Left lung (tissue), 10 donors: Measurements from ENCODE around the gene MPHOSPH9. TPM values are rescaled to one million over a fixed set of nuclear protein-coding genes. Genes with fewer than 3 reads are reported as not detected.

Experiments
- ATAC-seq: fragments of 200-7000 bp; cut with Tn5 transposase; one replicate; pipeline ENCODE4 v1.9.1; 2020; ENCODE audit warnings: moderate library complexity
- DNase-seq, 4 donors: peaks; one replicate each; pipeline ENCODE4 v3.0.0-alpha.2; 2013 to 2020
- H3K27ac ChIP-seq, 2 donors: fragments of 200-600 bp; sonication (generic) in 1 of 2; one replicate each; pipeline versions ENCODE4 v1.5.0 to v1.8.0; 2020 to 2021
- H3K27me3 ChIP-seq, 2 donors: fragments of 200-600 bp; sonication (generic) in 1 of 2; one replicate each; pipeline versions ENCODE4 v1.5.0 to v1.8.0; 2020 to 2021
- H3K36me3 ChIP-seq, 2 donors: fragments of 200-600 bp; sonication (generic) in 1 of 2; one replicate each; pipeline versions ENCODE4 v1.5.0 to v1.8.0; 2020 to 2021
- H3K4me1 ChIP-seq, 2 donors: fragments of 200-600 bp; one replicate each; pipeline ENCODE4 v1.8.0; 2021
- H3K4me3 ChIP-seq, 2 donors: fragments of 200-600 bp; sonication (generic) in 1 of 2; one replicate each; pipeline versions ENCODE4 v1.5.0 to v1.8.0; 2020 to 2021; ENCODE audit warnings: mild to moderate bottlenecking in 1 of 2
- H3K9me3 ChIP-seq, 2 donors: fragments of 200-600 bp; sonication (generic) in 1 of 2; one replicate each; pipeline versions ENCODE4 v1.5.0 to v1.8.0; 2020 to 2021
- CTCF ChIP-seq, 2 donors: fragments of 200-600 bp; sonication (generic) in 1 of 2; IDR thresholded peaks; one replicate each; pipeline versions ENCODE4 v1.5.0 to v1.8.0; 2021; ENCODE audit warnings: antibody characterized with exemption in 2 of 2
- intact Hi-C, 2 donors: fragments of 100-400 bp; cut with DNase I; formaldehyde crosslinking; loops; one replicate each; pipeline versions ENCODE4 v1.11.2 to v1.14.2; 2022
- polyA plus RNA-seq, 6 donors: library from polyadenylated mRNA; unstranded; fragments of 120-200 nt; gene quantifications; one replicate each; pipeline ENCODE4 v1.2.1, GENCODE V29; 2013; ENCODE audit not compliant: insufficient read length in 6 of 6
- total RNA-seq, 2 donors: library from RNA; stranded (reverse); fragmentation: NEBNext Ultra II Directional; extraction: Animal tissue kit (Norgen Biotek cat#: 25700); gene quantifications; one replicate each; pipeline ENCODE4 v1.2.1, GENCODE V29; 2021
- donor health status: DM: no; HTN: yes; CAD: no.
- donor health status: DM: no; HTN: no; CAD: no.

Gene MPHOSPH9
- total and polyA plus RNA-seq, 8 donors = 27.6 to 46.7 (median 35.6) TPM

- Histone ChIP-seq H3K27ac (no peak overlapping the region), H3K27me3 (no peaks in the 10 kb centered on the region), H3K4me1 (peaks cover 12 to 40% of the 10 kb centered on the region in 2 donors), H3K36me3 (no peaks in the 10 kb centered on the region), H3K4me3 (no peak overlapping the region), H3K9me3 (no peaks in the 10 kb centered on the region)
- ATAC-seq = no peak
- DNase-seq = no peak
- intact Hi-C loops = no loop called here
- TF ChIP-seq CTCF (IDR thresholded peaks at IDR 0.05) = no peak
Observed at GRCh38 chr12:123273166-123273565, 40.2 kb upstream of the MPHOSPH9 start.

GRCh38 chr12:123271001-123271668, 38.2 kb upstream of the MPHOSPH9 start:
- intact Hi-C loops = no loop called here
- no peaks in the 10 kb centered on the region for H3K27me3 ChIP-seq
- TF ChIP-seq CTCF (IDR thresholded peaks at IDR 0.05) = peak; percentile 22 to 36
- DNase-seq = peak; percentile 55 to 95 (median 74)
- H3K4me3 ChIP-seq = peak overlapping the region; percentile 67 to 74
- ATAC-seq = peak; percentile 74
- H3K27ac ChIP-seq = peak overlapping the region; percentile 78 to 81
- H3K36me3 ChIP-seq = peaks cover 0 to 9% of the 10 kb centered on the region in 2 donors
- H3K9me3 ChIP-seq = no peaks in the 10 kb centered on the region
- H3K4me1 ChIP-seq = peaks cover 12 to 41% of the 10 kb centered on the region in 2 donors

GRCh38 chr12:123270214-123271000, 37.5 kb upstream of the MPHOSPH9 start:
- Histone ChIP-seq H3K27me3 (no peaks in the 10 kb centered on the region), H3K4me3 (peak overlapping the region; percentile 67 to 74), H3K9me3 (no peaks in the 10 kb centered on the region), H3K4me1 (peaks cover 12 to 41% of the 10 kb centered on the region in 2 donors), H3K27ac (peak overlapping the region; percentile 78 to 81), H3K36me3 (peaks cover 0 to 16% of the 10 kb centered on the region in 2 donors)
- DNase-seq = peak in 2 of 4 donors; percentile 47 to 82
- intact Hi-C loops = no loop called here
- peak in 1 of 2 donors; percentile 2 for TF ChIP-seq CTCF (IDR thresholded peaks at IDR 0.05)
- ATAC-seq = peak; percentile 16

GRCh38 chr12:123269896-123270213, 36.9 kb upstream of the MPHOSPH9 start:
- no peak for TF ChIP-seq CTCF (IDR thresholded peaks at IDR 0.05)
- no peak for DNase-seq

GRCh38 chr12:123269395-123269892, 36.5 kb upstream of the MPHOSPH9 start:
- ATAC-seq = peak; percentile 43
- Histone ChIP-seq H3K27ac (peak overlapping the region; percentile 78 to 81), H3K9me3 (no peaks in the 10 kb centered on the region), H3K4me1 (peaks cover 12 to 41% of the 10 kb centered on the region in 2 donors), H3K36me3 (peaks cover 0 to 26% of the 10 kb centered on the region in 2 donors), H3K27me3 (no peaks in the 10 kb centered on the region), H3K4me3 (peak overlapping the region; percentile 67 to 74)
- peak; percentile 55 to 87 (median 76) for DNase-seq
- intact Hi-C loops = no loop called here
- TF ChIP-seq CTCF (IDR thresholded peaks at IDR 0.05) = peak in 1 of 2 donors; percentile 10

More at GRCh38 chr12:123269896-123270213, 36.9 kb upstream of the MPHOSPH9 start:
- H3K36me3 ChIP-seq = peaks cover 0 to 22% of the 10 kb centered on the region in 2 donors
- H3K4me1 ChIP-seq = peaks cover 12 to 41% of the 10 kb centered on the region in 2 donors
- peak; percentile 8 for ATAC-seq
- no peaks in the 10 kb centered on the region for H3K9me3 ChIP-seq
- intact Hi-C loops = no loop called here
- H3K4me3 ChIP-seq = peak overlapping the region; percentile 67 to 74
- peak overlapping the region; percentile 78 to 81 for H3K27ac ChIP-seq
- no peaks in the 10 kb centered on the region for H3K27me3 ChIP-seq
